ENCODE measurements around the gene CAP1.

The CAP1 gene

DNA sequence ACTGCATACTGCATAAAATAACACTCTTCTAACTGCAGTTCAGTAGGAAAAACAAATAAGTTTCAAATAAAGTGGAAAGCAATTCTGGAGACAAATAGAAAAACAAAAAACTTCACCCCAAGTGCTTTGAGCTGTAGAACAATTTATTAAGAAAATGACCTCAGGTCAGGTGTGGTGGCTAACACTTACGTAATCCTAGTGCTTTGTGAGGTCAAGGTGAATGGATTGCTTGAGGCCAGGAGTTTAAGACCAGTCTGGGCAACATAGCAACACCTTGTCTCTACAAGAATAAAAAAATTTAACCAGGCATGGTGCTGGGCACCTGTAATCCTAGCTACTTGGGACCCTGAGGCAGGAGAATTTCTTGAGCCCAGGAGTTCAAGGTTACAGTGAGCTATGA lies 61.5 kb downstream of the CAP1 start:
- DNase-seq, result no peak

DNA sequence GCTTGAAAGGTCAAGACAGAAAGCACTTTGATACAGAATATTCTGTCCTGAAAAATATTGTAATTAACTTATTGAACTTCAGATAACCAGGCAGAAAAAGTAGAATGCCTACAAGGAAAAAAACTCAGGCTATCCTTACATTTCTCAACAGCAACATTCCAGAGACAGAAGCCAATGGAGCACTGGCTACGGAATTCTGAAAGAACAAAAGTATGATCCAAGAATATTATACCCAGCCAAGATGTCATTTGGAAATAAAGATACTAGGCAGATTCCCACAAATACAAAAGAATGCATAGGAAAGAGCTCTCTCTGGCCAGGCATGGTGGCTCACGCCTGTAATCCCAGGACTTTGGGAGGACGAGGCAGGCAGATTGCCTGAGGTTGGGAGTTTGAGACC lies 62.4 kb downstream of the CAP1 start:
- DNase-seq, result no peak

DNA sequence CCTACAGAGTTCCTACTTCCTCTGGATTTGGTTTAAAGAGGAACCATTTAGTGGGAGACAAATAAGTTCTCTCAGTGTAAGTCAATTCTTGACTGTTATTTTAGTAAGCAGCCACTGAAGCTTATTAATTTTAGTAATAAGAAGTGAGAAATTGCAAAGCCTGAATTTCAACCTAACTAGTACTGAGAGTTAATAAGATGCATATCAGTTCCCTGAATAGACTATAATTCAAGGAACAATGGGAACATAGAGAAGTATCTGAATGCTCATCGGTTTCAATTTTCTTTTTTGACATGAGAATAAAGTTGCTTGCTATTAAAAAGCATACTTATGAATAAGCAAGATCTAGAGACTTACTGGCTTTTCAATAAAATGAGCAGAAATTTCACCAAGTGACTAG lies 64.5 kb downstream of the CAP1 start:
- no peak for DNase-seq

DNA sequence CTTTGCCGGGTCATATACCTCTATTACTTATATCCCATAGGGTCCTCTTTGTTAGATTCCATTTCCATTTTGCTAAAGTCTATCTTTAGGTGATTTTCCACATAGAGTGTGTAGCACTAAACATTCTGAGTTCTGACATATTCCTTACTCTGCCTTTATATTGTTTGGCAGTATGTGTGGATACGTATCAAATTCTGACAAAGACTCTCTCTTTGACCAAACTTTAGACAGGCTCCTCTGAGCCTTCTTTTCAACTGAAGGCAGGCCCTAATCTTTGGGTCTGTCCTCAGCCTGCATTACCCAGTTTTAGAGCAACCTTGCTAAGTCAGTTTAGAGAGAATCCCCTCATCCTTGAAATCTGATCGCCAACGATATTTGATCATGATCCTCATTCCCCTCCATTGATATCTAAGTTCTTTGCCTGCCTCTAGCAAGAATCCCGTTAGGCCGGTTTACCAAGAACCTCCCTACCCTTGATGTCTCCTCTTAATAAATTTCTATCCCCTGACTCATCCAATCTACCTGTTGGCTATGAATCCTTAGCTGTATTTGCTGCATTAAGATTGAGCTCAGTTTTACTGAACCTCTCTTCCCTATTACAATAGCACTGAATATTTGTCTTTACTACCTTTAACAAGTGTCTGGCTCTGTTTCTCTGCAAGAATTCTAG lies 66.9 kb downstream of the CAP1 start:
- DNase-seq, result no peak

DNA sequence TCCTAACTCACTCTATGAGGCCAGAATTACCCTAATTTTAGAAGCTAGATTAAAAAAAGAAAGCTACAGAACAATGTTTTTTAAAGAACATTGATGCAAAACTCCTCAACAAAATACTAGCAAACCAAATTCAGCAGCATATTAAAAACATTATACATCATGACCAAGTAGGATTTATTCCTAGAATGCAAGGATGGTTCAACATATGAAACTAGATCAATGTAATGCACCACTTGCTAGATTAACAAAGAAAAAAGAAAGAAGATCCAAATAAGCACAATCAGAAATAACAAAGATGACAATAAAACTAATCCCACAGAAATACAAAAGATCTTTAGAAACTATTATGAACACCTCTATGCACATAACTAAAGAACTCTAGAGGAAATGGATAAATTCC lies 69.9 kb downstream of the CAP1 start:
- no peak for DNase-seq

DNA sequence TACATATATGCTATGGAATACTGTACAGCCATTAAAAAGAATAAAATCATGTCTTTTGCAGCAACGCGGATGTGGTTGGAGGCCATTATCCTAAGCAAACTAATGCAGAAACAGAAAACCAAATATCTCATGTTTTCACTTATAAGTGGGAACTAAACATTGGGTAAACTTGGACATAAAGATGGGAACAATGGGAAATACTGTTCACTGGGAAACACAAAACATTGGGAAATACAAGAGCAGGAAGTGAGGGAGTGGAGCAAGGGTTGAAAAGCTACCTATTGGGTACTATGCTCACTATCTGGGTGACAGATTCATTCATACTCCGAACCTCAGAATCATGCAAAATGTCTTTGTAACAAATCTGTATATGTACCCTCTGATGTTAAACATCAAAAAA lies 73.9 kb downstream of the CAP1 start:
- DNase-seq, result no peak

DNA sequence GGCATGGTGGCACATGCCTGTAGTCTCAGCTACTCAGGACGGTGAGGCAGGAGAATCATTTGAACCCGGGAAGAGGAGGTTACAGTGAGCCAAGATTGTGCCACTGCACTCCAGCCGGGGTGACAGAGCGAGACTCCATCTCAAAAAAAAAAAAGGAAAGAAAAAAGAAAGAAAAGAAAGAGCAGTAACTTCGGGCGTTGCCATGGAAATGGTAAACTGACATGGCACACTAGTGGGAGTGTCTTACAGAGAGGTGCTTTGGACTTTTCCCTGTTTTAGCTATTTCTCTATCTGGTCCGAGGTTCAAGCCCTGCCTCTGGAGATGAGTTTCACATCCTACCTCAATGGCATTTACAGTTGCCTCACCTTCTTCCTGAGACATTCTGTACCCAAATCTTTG lies 79.6 kb downstream of the CAP1 start:
- DNase-seq, result no peak

All from NCI-H345 (cell line).